ENCODE results near the gene KRT81. TPM values are rescaled to one million over a fixed set of nuclear protein-coding genes. Genes with fewer than 3 reads are reported as not detected.
"Not testable (repeated sequence)": the region's sequence is repeated elsewhere in the genome, so short reads cannot be mapped to it uniquely, and the experiment has no call there.

The KRT81 gene
- polyA plus RNA-seq, 1 donor, result 0.72 TPM

GRCh38 chr12:52245962-52246569, 45.3 kb downstream of the KRT81 start:
- no peak for DNase-seq
- peaks cover 2% of the 10 kb centered on the region for H3K4me1 ChIP-seq (ENCODE audit: control insufficient read depth, insufficient read depth, low read length)
- WGBS (ENCODE audit: insufficient coverage, low lambda C conversion rate), result 75% methylated on average over 2 of the region's 7 CpGs
- peaks cover 24% of the 10 kb centered on the region for H3K27me3 ChIP-seq (ENCODE audit: control insufficient read depth, insufficient read depth, low read length)
- no peaks in the 10 kb centered on the region for H3K36me3 ChIP-seq (ENCODE audit: control insufficient read depth, insufficient read depth, low read length)
- no peak overlapping the region for H3K4me3 ChIP-seq (ENCODE audit: low read length)
- no peaks in the 10 kb centered on the region for H3K9me3 ChIP-seq (ENCODE audit: control insufficient read depth, low read depth, low read length)
- no peak overlapping the region for H3K27ac ChIP-seq (ENCODE audit: low read length)

- no peak overlapping the region for H3K27ac ChIP-seq (ENCODE audit: low read length)
- peaks cover 2% of the 10 kb centered on the region for H3K4me1 ChIP-seq (ENCODE audit: control insufficient read depth, insufficient read depth, low read length)
Measured at GRCh38 chr12:52245259-52245961, 45.9 kb downstream of the KRT81 start.

GRCh38 chr12:52244615-52244994, 46.7 kb downstream of the KRT81 start:
- Histone ChIP-seq H3K27ac (ENCODE audit: low read length) (no peak overlapping the region), H3K36me3 (ENCODE audit: control insufficient read depth, insufficient read depth, low read length) (no peaks in the 10 kb centered on the region), H3K9me3 (ENCODE audit: control insufficient read depth, low read depth, low read length) (no peaks in the 10 kb centered on the region), H3K4me3 (ENCODE audit: low read length) (no peak overlapping the region), H3K27me3 (ENCODE audit: control insufficient read depth, insufficient read depth, low read length) (peaks cover 12% of the 10 kb centered on the region), H3K4me1 (ENCODE audit: control insufficient read depth, insufficient read depth, low read length) (peaks cover 4% of the 10 kb centered on the region)
- WGBS (ENCODE audit: insufficient coverage, low lambda C conversion rate), result no CpG with 5 or more reads among the region's 3 CpGs
- DNase-seq, result no peak

More at GRCh38 chr12:52245259-52245961, 45.9 kb downstream of the KRT81 start:
- Histone ChIP-seq H3K9me3 (ENCODE audit: control insufficient read depth, low read depth, low read length) (no peaks in the 10 kb centered on the region), H3K27me3 (ENCODE audit: control insufficient read depth, insufficient read depth, low read length) (peaks cover 20% of the 10 kb centered on the region), H3K4me3 (ENCODE audit: low read length) (no peak overlapping the region), H3K36me3 (ENCODE audit: control insufficient read depth, insufficient read depth, low read length) (no peaks in the 10 kb centered on the region)
- WGBS (ENCODE audit: insufficient coverage, low lambda C conversion rate), result no CpG with 5 or more reads among the region's 20 CpGs
- no peak for DNase-seq

GRCh38 chr12:52243856-52244614, 47.3 kb downstream of the KRT81 start:
- Histone ChIP-seq H3K9me3 (ENCODE audit: control insufficient read depth, low read depth, low read length) (no peaks in the 10 kb centered on the region), H3K4me1 (ENCODE audit: control insufficient read depth, insufficient read depth, low read length) (peaks cover 9% of the 10 kb centered on the region), H3K36me3 (ENCODE audit: control insufficient read depth, insufficient read depth, low read length) (no peaks in the 10 kb centered on the region), H3K27ac (ENCODE audit: low read length) (no peak overlapping the region), H3K4me3 (ENCODE audit: low read length) (no peak overlapping the region), H3K27me3 (ENCODE audit: control insufficient read depth, insufficient read depth, low read length) (peaks cover 6% of the 10 kb centered on the region)
- DNase-seq, result no peak
- no CpG with 5 or more reads among the region's 12 CpGs for whole genome bisulfite sequencing (ENCODE audit: insufficient coverage, low lambda C conversion rate)

DNA sequence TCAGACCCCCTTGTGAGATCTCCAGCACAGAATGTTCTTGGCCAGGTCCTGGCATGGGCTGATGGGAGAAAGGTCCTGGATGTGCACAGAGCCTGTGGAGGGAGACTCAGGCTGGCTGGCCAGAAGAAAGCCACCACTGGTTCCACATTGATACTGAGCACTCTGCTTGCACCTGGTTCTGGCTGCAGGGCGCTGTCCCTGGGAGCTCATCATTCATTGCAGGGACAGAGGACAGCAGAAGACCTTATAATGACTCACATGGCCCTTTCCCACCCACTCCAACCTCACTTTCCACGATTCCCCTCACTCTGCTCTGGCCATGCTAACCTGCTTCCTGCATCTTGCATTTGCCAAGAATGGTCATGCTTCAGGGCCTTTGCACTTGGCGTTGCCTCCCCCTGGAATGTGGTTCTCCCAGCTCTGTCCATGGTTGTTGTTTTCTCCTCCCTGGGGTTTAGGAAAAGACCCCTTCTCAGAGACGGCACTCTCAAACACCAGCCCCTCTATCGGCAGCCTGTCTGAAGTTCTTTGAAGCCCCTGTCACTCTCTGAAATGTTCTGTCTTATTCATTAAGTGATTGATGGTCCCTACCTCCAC, 48.0 kb downstream of the KRT81 start:
- Histone ChIP-seq H3K9me3 (ENCODE audit: control insufficient read depth, low read depth, low read length) (no peaks in the 10 kb centered on the region), H3K4me3 (ENCODE audit: low read length) (no peak overlapping the region), H3K27ac (ENCODE audit: low read length) (no peak overlapping the region), H3K36me3 (ENCODE audit: control insufficient read depth, insufficient read depth, low read length) (no peaks in the 10 kb centered on the region), H3K4me1 (ENCODE audit: control insufficient read depth, insufficient read depth, low read length) (peaks cover 9% of the 10 kb centered on the region), H3K27me3 (ENCODE audit: control insufficient read depth, insufficient read depth, low read length) (no peaks in the 10 kb centered on the region)
- no peak for DNase-seq
- no CpG with 5 or more reads among the region's 5 CpGs for WGBS (ENCODE audit: insufficient coverage, low lambda C conversion rate)

GRCh38 chr12:52242442-52243258, 48.7 kb downstream of the KRT81 start:
- H3K9me3 ChIP-seq (ENCODE audit: control insufficient read depth, low read depth, low read length), result no peaks in the 10 kb centered on the region

GRCh38 chr12:52241205-52241842, 50.0 kb downstream of the KRT81 start:
- Histone ChIP-seq H3K9me3 (ENCODE audit: control insufficient read depth, low read depth, low read length) (no peaks in the 10 kb centered on the region), H3K4me3 (ENCODE audit: low read length) (no peak overlapping the region), H3K27me3 (ENCODE audit: control insufficient read depth, insufficient read depth, low read length) (no peaks in the 10 kb centered on the region), H3K27ac (ENCODE audit: low read length) (no peak overlapping the region), H3K4me1 (ENCODE audit: control insufficient read depth, insufficient read depth, low read length) (peaks cover 14% of the 10 kb centered on the region), H3K36me3 (ENCODE audit: control insufficient read depth, insufficient read depth, low read length) (no peaks in the 10 kb centered on the region)
- WGBS (ENCODE audit: insufficient coverage, low lambda C conversion rate), result no CpG with 5 or more reads among the region's 11 CpGs
- no peak for DNase-seq

More at GRCh38 chr12:52242442-52243258, 48.7 kb downstream of the KRT81 start:
- Histone ChIP-seq H3K4me1 (ENCODE audit: control insufficient read depth, insufficient read depth, low read length) (peaks cover 9% of the 10 kb centered on the region), H3K4me3 (ENCODE audit: low read length) (no peak overlapping the region), H3K27ac (ENCODE audit: low read length) (no peak overlapping the region), H3K27me3 (ENCODE audit: control insufficient read depth, insufficient read depth, low read length) (no peaks in the 10 kb centered on the region), H3K36me3 (ENCODE audit: control insufficient read depth, insufficient read depth, low read length) (no peaks in the 10 kb centered on the region)
- no CpG with 5 or more reads among the region's 11 CpGs for WGBS (ENCODE audit: insufficient coverage, low lambda C conversion rate)
- DNase-seq, result no peak

- H3K36me3 ChIP-seq (ENCODE audit: control insufficient read depth, insufficient read depth, low read length); H3K27me3 ChIP-seq (ENCODE audit: control insufficient read depth, insufficient read depth, low read length); DNase-seq; H3K9me3 ChIP-seq (ENCODE audit: control insufficient read depth, low read depth, low read length); H3K27ac ChIP-seq (ENCODE audit: low read length); H3K4me3 ChIP-seq (ENCODE audit: low read length): not testable (repeated sequence)
- H3K4me1 ChIP-seq (ENCODE audit: control insufficient read depth, insufficient read depth, low read length), result peaks cover 20% of the 10 kb centered on the region
- no CpG with 5 or more reads among the region's 6 CpGs for WGBS (ENCODE audit: insufficient coverage, low lambda C conversion rate)
Measured at GRCh38 chr12:52240247-52240646, 51.1 kb downstream of the KRT81 start.

DNA sequence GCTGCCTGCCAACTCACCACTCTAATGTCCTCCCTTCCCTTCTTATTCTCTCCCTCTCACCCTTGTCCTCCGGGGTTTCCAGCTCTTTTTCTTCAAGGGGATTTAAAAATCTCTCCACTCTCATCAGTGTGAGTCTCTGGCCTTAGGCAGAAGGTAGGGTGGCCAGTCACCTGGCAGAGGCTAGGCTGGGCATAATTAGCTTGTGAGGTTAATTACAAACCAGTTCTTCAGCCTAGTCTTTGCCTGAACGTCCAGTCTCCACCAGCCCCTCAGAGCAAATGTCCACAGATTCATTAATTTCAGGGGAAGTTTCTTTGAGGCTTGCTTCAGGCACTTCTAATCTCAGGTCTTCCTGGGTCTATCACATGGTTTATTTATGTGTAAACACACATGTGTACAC, 51.6 kb downstream of the KRT81 start:
- no peak overlapping the region for H3K27ac ChIP-seq (ENCODE audit: low read length)

More for the DNA sequence above, 51.6 kb downstream of the KRT81 start:
- no peaks in the 10 kb centered on the region for H3K36me3 ChIP-seq (ENCODE audit: control insufficient read depth, insufficient read depth, low read length)
- WGBS (ENCODE audit: insufficient coverage, low lambda C conversion rate), result 67% methylated on average over 1 of the region's 2 CpGs
- no peaks in the 10 kb centered on the region for H3K27me3 ChIP-seq (ENCODE audit: control insufficient read depth, insufficient read depth, low read length)
- peaks cover 21% of the 10 kb centered on the region for H3K4me1 ChIP-seq (ENCODE audit: control insufficient read depth, insufficient read depth, low read length)
- no peak for DNase-seq
- no peak overlapping the region for H3K4me3 ChIP-seq (ENCODE audit: low read length)
- H3K9me3 ChIP-seq (ENCODE audit: control insufficient read depth, low read depth, low read length), result no peaks in the 10 kb centered on the region
